T-cell (primary cell): ENCODE data around the gene MATN1. TPM values are rescaled to one million over a fixed set of nuclear protein-coding genes. Genes with fewer than 3 reads are reported as not detected.

ENCODE experiments used
- ATAC-seq, 4 experiments: fragments of 200-7000 bp in 3 of 4; fragments of 150-1000 bp in 1 of 4; cut with Tn5 transposase; replicated peaks in 1 of 4; 1 replicate in 3 of 4; 2 replicates in 1 of 4; pipeline ENCODE4 v1.10.0; 2021; ENCODE audit warnings: moderate library complexity in 3 of 4, mild to moderate bottlenecking in 2 of 4, moderate number of reproducible peaks in 1 of 4
- CTCF ChIA-PET, 2 donors: fragments of 300-600 bp; sonication (Branson Sonifier 250); formaldehyde crosslinking; loops; one replicate each; lab custom pipeline; 2022; ENCODE audit warnings: antibody characterized with exemption in 2 of 2; lab: Charles Lee
- POLR2A ChIA-PET, 2 donors: fragments of 300-600 bp; sonication (Branson Sonifier 250); formaldehyde crosslinking; loops; one replicate each; lab custom pipeline; 2022; ENCODE audit warnings: antibody characterized with exemption in 2 of 2; lab: Charles Lee
- DNase-seq, 35 experiments: peaks; one replicate each; pipeline versions ENCODE4 v3.0.0 to v3.0.0-alpha.2; 2013 to 2023
- H3K27ac ChIP-seq: one replicate; pipeline ENCODE4 v1.5.1; 2013; ENCODE audit warnings: low read length
- H3K27me3 ChIP-seq, 2 experiments: replicated peaks in 1 of 2; 1 replicate in 1 of 2; 2 replicates in 1 of 2; pipeline versions ENCODE4 v1.6.1 to v1.7.0; 2013; ENCODE audit warnings: low read length in 1 of 2, mixed read lengths in 1 of 2; ENCODE audit not compliant: control insufficient read depth in 2 of 2, insufficient read depth in 2 of 2; ENCODE audit errors: extremely low read depth in 1 of 2
- H3K36me3 ChIP-seq, 2 donors: 1 replicate in 1 of 2; 2 replicates in 1 of 2; pipeline versions ENCODE4 v1.6.1 to v1.7.0; 2013; ENCODE audit warnings: low read length in 1 of 2; ENCODE audit not compliant: control insufficient read depth in 2 of 2, insufficient read depth in 1 of 2; ENCODE audit errors: extremely low read depth in 1 of 2
- H3K4me1 ChIP-seq, 2 experiments: 1 replicate in 1 of 2; 2 replicates in 1 of 2; pipeline versions ENCODE4 v1.6.1 to v1.7.0; 2013; ENCODE audit warnings: low read length in 2 of 2, mixed read lengths in 1 of 2; ENCODE audit not compliant: insufficient read depth in 2 of 2, control insufficient read depth in 1 of 2; ENCODE audit errors: extremely low read depth in 1 of 2
- H3K4me3 ChIP-seq, 2 donors: 1 replicate in 1 of 2; 2 replicates in 1 of 2; pipeline versions ENCODE4 v1.5.1 to v1.7.0; 2013; ENCODE audit warnings: mild to moderate bottlenecking in 2 of 2, low read length in 1 of 2, moderate library complexity in 1 of 2; ENCODE audit not compliant: control insufficient read depth in 1 of 2; ENCODE audit errors: extremely low read depth in 1 of 2
- H3K9me3 ChIP-seq: 2 replicates; pipeline ENCODE4 v1.7.0; 2013
- H3K27ac Mint-ChIP-seq, 2 donors: one replicate each; pipeline ENCODE4 v1.8.0; 2020 to 2021; ENCODE audit warnings: mild to moderate bottlenecking in 2 of 2, mixed read lengths in 2 of 2
- H3K27me3 Mint-ChIP-seq, 2 donors: one replicate each; pipeline ENCODE4 v1.8.0; 2021 to 2022; ENCODE audit warnings: mixed read lengths in 2 of 2
- H3K36me3 Mint-ChIP-seq: one replicate; pipeline ENCODE4 v1.8.0; 2021; ENCODE audit warnings: mixed read lengths
- H3K4me1 Mint-ChIP-seq, 3 donors: one replicate each; pipeline ENCODE4 v1.8.0; 2020 to 2022; ENCODE audit warnings: mixed read lengths in 3 of 3, mild to moderate bottlenecking in 1 of 3
- H3K4me3 Mint-ChIP-seq, 3 donors: one replicate each; pipeline ENCODE4 v1.8.0; 2020 to 2022; ENCODE audit warnings: mild to moderate bottlenecking in 3 of 3, mixed read lengths in 3 of 3, moderate library complexity in 3 of 3
- H3K9me3 Mint-ChIP-seq, 3 donors: one replicate each; pipeline ENCODE4 v1.8.0; 2020 to 2022; ENCODE audit warnings: mixed read lengths in 3 of 3
- WGBS: methylation state at CpG from one replicate; pipeline ENCODE4 v1.1.5; 2013; ENCODE audit warnings: missing lambda C conversion rate; ENCODE audit not compliant: insufficient coverage; 5-methylcytosine and 5-hydroxymethylcytosine counted together
- total RNA-seq, 35 experiments: library from RNA in 6 of 35; stranded (reverse) in 6 of 35; fragments of 120-200 nt in 1 of 35; gene quantifications; one replicate each; pipeline versions ENCODE4 v1.2.1 to v1.2.4 and lab custom pipeline; 2013 to 2026

MATN1 gene
- total RNA-seq, 5 donors from 2014 or later (not counting 1 experiment from before 2014, with no cell fraction given) = 0.20 to 5.5 (median 0.60) TPM

DNA sequence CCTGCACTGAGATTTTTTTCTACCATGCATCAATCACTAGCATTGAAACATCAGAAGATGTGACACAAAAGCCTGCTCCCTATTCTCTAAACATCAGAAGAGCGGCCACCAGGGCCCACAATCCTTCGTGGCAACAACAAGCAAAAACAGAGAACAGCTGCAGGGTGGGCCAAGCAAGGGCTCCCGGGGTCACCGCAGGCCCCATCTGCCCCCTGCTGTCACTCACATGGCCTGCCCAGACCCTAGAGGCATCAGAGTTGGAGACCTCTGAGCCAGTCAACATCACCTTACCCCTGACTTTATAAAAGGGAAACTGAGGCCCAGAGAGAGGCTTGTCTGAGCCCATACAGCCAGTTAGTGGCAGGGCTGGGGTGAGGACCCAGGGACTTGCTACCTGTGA lies 32.4 kb upstream of the MATN1 start:
- WGBS = no CpG with 5 or more reads among the region's 4 CpGs
- Mint-ChIP-seq H3K27me3 (no peaks in the 10 kb centered on the region), H3K27ac (peak overlapping the region; percentile 96 to 98), H3K4me1 (peaks cover 77 to 94% (median 87%) of the 10 kb centered on the region in 3 donors), H3K4me3 (peak overlapping the region; percentile 98 to 100 (median 99)), H3K36me3 (peaks cover 25% of the 10 kb centered on the region), H3K9me3 (no peaks in the 10 kb centered on the region)
- Histone ChIP-seq H3K36me3 (peaks cover 0 to 12% of the 10 kb centered on the region in 2 donors), H3K27me3 (no peaks in the 10 kb centered on the region), H3K9me3 (no peaks in the 10 kb centered on the region), H3K4me3 (peak overlapping the region; percentile 72 to 94), H3K4me1 (peaks cover 66 to 87% of the 10 kb centered on the region in 2 experiments), H3K27ac (peak overlapping the region; percentile 79)
- DNase-seq (no peak), ATAC-seq (no peak)
- ChIA-PET CTCF (interaction anchor here in 1 of 2 donors (0.8 to 1.5 kb wide), 3 partner anchors 12 to 35 kb away, joined by 3 to 8 read pairs (median 3); no protein-coding TSS in a partner anchor), POLR2A (interaction anchor here (1.9 to 3.4 kb wide), 3 partner anchors 10 to 12 kb away, joined by 5 to 27 read pairs (median 20); no protein-coding TSS in a partner anchor)

DNA sequence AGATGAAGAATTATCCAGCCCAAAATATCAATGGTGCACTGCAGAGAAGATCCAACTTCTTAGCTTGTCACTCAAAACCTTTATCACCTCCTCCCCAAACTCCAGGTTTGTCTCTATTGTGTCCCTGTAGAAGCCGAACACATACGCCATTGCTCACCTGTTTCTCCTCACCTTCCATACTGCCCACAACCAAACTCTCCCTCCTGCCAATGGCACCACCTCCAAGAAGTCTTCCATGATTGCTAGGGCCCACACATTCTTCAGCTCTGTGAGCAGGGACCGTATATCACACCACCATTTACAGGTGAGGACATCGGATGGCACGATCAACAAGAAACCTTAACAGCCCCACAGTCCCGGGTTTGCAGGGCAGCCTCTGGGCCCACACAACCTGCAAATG lies 31.9 kb upstream of the MATN1 start:
- 24% methylated on average over 6 of the region's 6 CpGs for WGBS

DNA sequence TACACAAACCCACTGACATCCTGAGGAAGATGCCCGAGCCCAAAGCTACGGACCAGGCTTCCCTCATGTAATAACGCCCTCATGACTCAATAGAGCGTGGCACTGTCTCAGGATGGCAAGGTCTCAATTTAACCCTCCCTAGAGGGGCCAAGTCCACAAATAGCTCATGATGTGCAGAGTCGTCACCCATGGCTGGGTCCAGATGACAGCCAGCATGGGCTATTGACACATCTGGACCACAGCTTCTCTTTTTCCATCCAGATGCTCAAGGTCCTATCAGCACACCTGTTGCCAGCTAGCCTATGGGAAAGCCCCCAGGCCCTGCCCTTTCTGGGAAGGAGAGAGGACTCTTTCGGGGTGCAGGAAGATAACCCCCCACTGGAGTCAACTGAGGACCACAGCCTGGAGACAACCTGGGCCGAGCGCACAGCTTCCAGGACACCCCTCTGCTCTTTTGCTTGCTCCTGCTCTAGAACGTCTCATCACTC lies 31.3 kb upstream of the MATN1 start:
- peaks cover 66 to 87% of the 10 kb centered on the region in 2 experiments for H3K4me1 ChIP-seq
- ChIA-PET CTCF (interaction anchor here in 1 of 2 donors (0.8 to 1.8 kb wide), 7 partner anchors 11 to 150 kb away, joined by 3 to 10 read pairs (median 4); no protein-coding TSS in a partner anchor), POLR2A (interaction anchor here (0.6 to 3.4 kb wide), 5 partner anchors 9 to 34 kb away, joined by 4 to 21 read pairs (median 5); no protein-coding TSS in a partner anchor)
- H3K27ac ChIP-seq = peak overlapping the region; percentile 79
- H3K36me3 ChIP-seq = peaks cover 0 to 12% of the 10 kb centered on the region in 2 donors
- Mint-ChIP-seq H3K27ac (peak overlapping the region; percentile 96 to 98), H3K4me3 (peak overlapping the region; percentile 98 to 100 (median 99)), H3K4me1 (peaks cover 77 to 94% (median 87%) of the 10 kb centered on the region in 3 donors), H3K27me3 (no peaks in the 10 kb centered on the region), H3K36me3 (peaks cover 25% of the 10 kb centered on the region), H3K9me3 (no peaks in the 10 kb centered on the region)
- H3K4me3 ChIP-seq = peak overlapping the region; percentile 72 to 94
- no peaks in the 10 kb centered on the region for H3K9me3 ChIP-seq
- WGBS = 17% methylated on average over 8 of the region's 9 CpGs
- ATAC-seq (no peak), DNase-seq (peak in 1 of 35 experiments; percentile 42)
- H3K27me3 ChIP-seq = no peaks in the 10 kb centered on the region

More for the DNA sequence above, 31.9 kb upstream of the MATN1 start:
- ATAC-seq = no peak
- H3K36me3 ChIP-seq = peaks cover 0 to 12% of the 10 kb centered on the region in 2 donors
- H3K4me1 Mint-ChIP-seq = peaks cover 77 to 94% (median 87%) of the 10 kb centered on the region in 3 donors
- H3K4me3 Mint-ChIP-seq = peak overlapping the region; percentile 98 to 100 (median 99)
- peaks cover 25% of the 10 kb centered on the region for H3K36me3 Mint-ChIP-seq
- H3K9me3 Mint-ChIP-seq = no peaks in the 10 kb centered on the region
- ChIA-PET POLR2A (interaction anchor here (1.9 to 3.4 kb wide), 3 partner anchors 9 to 11 kb away, joined by 5 to 21 read pairs (median 20); no protein-coding TSS in a partner anchor), CTCF (interaction anchor here in 1 of 2 donors (0.8 to 1.6 kb wide), 3 partner anchors 12 to 149 kb away, joined by 3 to 5 read pairs (median 3); no protein-coding TSS in a partner anchor)
- peaks cover 66 to 87% of the 10 kb centered on the region in 2 experiments for H3K4me1 ChIP-seq
- H3K4me3 ChIP-seq = peak overlapping the region; percentile 72 to 94
- H3K27me3 Mint-ChIP-seq = no peaks in the 10 kb centered on the region
- H3K27ac ChIP-seq = peak overlapping the region; percentile 79
- no peaks in the 10 kb centered on the region for H3K27me3 ChIP-seq
- no peaks in the 10 kb centered on the region for H3K9me3 ChIP-seq
- DNase-seq = no peak
- H3K27ac Mint-ChIP-seq = peak overlapping the region; percentile 96 to 98

DNA sequence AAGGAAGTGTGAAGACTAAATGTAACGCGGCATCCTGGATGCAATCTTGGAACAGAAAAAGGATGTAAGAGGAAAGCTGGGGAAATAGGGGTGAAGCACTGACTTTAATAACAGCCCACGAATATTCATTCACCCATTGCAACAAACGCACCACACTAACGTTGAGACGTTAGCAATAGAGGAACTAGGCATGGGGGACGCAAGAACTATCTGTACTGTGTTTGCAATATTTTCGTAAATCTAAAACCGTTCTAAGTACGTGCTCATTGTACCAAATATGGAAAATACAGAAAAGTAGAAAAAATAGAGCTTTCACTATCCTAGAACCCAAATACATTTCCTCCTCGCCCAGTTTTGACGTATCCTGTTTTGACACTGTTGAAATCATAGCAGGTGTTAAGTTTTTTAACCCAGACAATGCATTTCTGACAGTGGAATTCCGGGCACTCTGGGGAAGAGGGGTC lies 30.3 kb upstream of the MATN1 start:
- Histone ChIP-seq H3K27ac (peak overlapping the region; percentile 79), H3K4me3 (peak overlapping the region; percentile 72 to 94), H3K36me3 (peaks cover 0 to 15% of the 10 kb centered on the region in 2 donors), H3K4me1 (peaks cover 64 to 87% of the 10 kb centered on the region in 2 experiments), H3K9me3 (no peaks in the 10 kb centered on the region), H3K27me3 (no peaks in the 10 kb centered on the region)
- ATAC-seq = peak; percentile 5 to 23 (median 6)
- no peaks in the 10 kb centered on the region for H3K9me3 Mint-ChIP-seq
- H3K4me3 Mint-ChIP-seq = peak overlapping the region; percentile 98 to 100 (median 99)
- no CpG with 5 or more reads among the region's 13 CpGs for WGBS
- peak overlapping the region; percentile 96 to 98 for H3K27ac Mint-ChIP-seq
- ChIA-PET CTCF (interaction anchor here in 1 of 2 donors (0.6 to 1.8 kb wide), 5 partner anchors 10 to 35 kb away, joined by 3 to 10 read pairs (median 5); no protein-coding TSS in a partner anchor), POLR2A (interaction anchor here (0.5 to 3.4 kb wide), 5 partner anchors 10 to 1638 kb away, joined by 3 to 21 read pairs (median 4); no protein-coding TSS in a partner anchor)
- H3K27me3 Mint-ChIP-seq = no peaks in the 10 kb centered on the region
- peak in 4 of 35 experiments; percentile 37 to 55 (median 47) for DNase-seq
- H3K4me1 Mint-ChIP-seq = peaks cover 77 to 94% (median 87%) of the 10 kb centered on the region in 3 donors
- peaks cover 29% of the 10 kb centered on the region for H3K36me3 Mint-ChIP-seq

DNA sequence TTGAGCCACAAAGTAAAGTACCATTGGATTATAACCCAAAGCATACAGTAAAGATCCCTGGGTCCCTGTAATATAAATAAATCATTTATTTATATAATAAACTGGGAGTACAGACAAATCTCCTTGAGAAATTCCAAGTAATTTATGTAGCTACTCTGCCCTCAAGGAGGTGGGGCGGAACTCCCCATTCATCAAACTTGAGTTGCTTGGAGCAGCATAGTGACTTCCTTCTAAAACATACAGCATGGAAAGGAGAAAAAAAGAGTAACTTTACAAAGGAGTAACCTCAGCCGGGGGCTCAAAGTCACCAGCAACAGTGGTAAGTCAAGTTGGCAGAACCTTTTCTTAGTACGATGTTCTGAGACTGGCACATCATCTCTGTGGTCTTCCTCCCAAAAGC lies 29.7 kb upstream of the MATN1 start:
- H3K36me3 Mint-ChIP-seq = peaks cover 34% of the 10 kb centered on the region
- POLR2A ChIA-PET = interaction anchor here (0.5 to 3.4 kb wide), 6 partner anchors 9 to 256 kb away, joined by 3 to 21 read pairs (median 4); no protein-coding TSS in a partner anchor
- Histone ChIP-seq H3K36me3 (peaks cover 0 to 19% of the 10 kb centered on the region in 2 donors), H3K27ac (peak overlapping the region; percentile 79), H3K9me3 (no peaks in the 10 kb centered on the region), H3K4me1 (peaks cover 63 to 87% of the 10 kb centered on the region in 2 experiments), H3K27me3 (no peaks in the 10 kb centered on the region), H3K4me3 (peak overlapping the region; percentile 72 to 94)
- DNase-seq (no peak), ATAC-seq (no peak)
- peaks cover 77 to 94% (median 87%) of the 10 kb centered on the region in 3 donors for H3K4me1 Mint-ChIP-seq
- H3K27me3 Mint-ChIP-seq = no peaks in the 10 kb centered on the region
- peak overlapping the region; percentile 98 to 100 (median 99) for H3K4me3 Mint-ChIP-seq
- H3K9me3 Mint-ChIP-seq = no peaks in the 10 kb centered on the region
- WGBS = no CpG with 5 or more reads among the region's 3 CpGs
- H3K27ac Mint-ChIP-seq = peak overlapping the region; percentile 96 to 98
- CTCF ChIA-PET = interaction anchor here in 1 of 2 donors (0.6 to 1.8 kb wide), 3 partner anchors 9 to 26 kb away, joined by 3 to 10 read pairs (median 10); no protein-coding TSS in a partner anchor

DNA sequence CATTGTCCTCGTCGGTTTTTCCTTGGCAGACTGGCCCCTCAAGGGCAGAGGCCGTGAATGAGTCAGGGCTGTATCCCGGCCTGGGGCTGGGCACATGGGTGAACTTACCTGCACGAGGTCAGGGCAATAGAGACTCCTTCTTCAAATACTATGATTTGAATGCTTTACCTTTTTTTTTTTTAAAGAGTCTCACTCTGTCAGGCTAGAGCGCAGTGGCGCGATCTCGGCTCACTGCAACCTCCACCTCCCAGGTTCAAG lies 29.2 kb upstream of the MATN1 start:
- 59% methylated on average over 5 of the region's 9 CpGs for WGBS
- no peaks in the 10 kb centered on the region for H3K27me3 ChIP-seq
- H3K4me1 ChIP-seq = peaks cover 65 to 87% of the 10 kb centered on the region in 2 experiments
- H3K4me3 Mint-ChIP-seq = peak overlapping the region; percentile 98 to 100 (median 99)
- ChIA-PET POLR2A (interaction anchor here (0.7 to 0.9 kb wide), 3 partner anchors 9 to 10 kb away, joined by 3 to 6 read pairs (median 5); no protein-coding TSS in a partner anchor), CTCF (interaction anchor here in 1 of 2 donors (0.8 to 1.1 kb wide), 2 partner anchors 9 to 34 kb away, joined by 3 to 7 read pairs; no protein-coding TSS in a partner anchor)
- no peaks in the 10 kb centered on the region for H3K9me3 ChIP-seq
- H3K4me1 Mint-ChIP-seq = peaks cover 79 to 96% (median 87%) of the 10 kb centered on the region in 3 donors
- peaks cover 37% of the 10 kb centered on the region for H3K36me3 Mint-ChIP-seq
- peak overlapping the region; percentile 79 for H3K27ac ChIP-seq
- no peaks in the 10 kb centered on the region for H3K27me3 Mint-ChIP-seq
- peak overlapping the region; percentile 6 to 94 for H3K4me3 ChIP-seq
- H3K36me3 ChIP-seq = peaks cover 0 to 24% of the 10 kb centered on the region in 2 donors
- no peak for DNase-seq
- ATAC-seq = no peak
- peak overlapping the region; percentile 96 to 98 for H3K27ac Mint-ChIP-seq
- H3K9me3 Mint-ChIP-seq = no peaks in the 10 kb centered on the region
